HepG2 (cell line): ENCODE results near the gene HS3ST3B1. TPM values are rescaled to one million over a fixed set of nuclear protein-coding genes. Genes with fewer than 3 reads are reported as not detected.

Source experiments
- CHD4 ChIP-seq: fragments of 200-600 bp; sonication (generic); IDR thresholded peaks from 2 replicates; pipeline ENCODE4 v1.7.0; 2017; ENCODE audit warnings: mild to moderate bottlenecking, low read length, borderline replicate concordance
- EZH2 ChIP-seq: conservative IDR thresholded peaks from 2 replicates; pipeline ENCODE4 v1.6.1; 2012; ENCODE audit warnings: mild to moderate bottlenecking, low read depth, low read length, moderate library complexity
- FOXP1 ChIP-seq, 2 experiments: fragments of 450-650 bp in 1 of 2; IDR thresholded peaks; 2 replicates each; pipeline ENCODE4 v1.6.1; 2017 to 2018; ENCODE audit warnings: antibody characterized with exemption in 1 of 2
- MBD4 ChIP-seq: IDR thresholded peaks from 2 replicates; pipeline ENCODE4 v1.6.1; 2012; ENCODE audit warnings: low read length, inconsistent platforms, borderline replicate concordance
- polyA plus RNA-seq, 8 experiments: library from polyadenylated mRNA; depleted of rRNA in 3 of 8; stranded (reverse) in 7 of 8; unstranded in 1 of 8; fragments of >200 nt; fragmentation: Illumina TruSeq in 4 of 8; extraction: Trizol in 4 of 8; gene quantifications; 2 replicates each; pipeline versions ENCODE4 v1.2.1 to v1.2.3, GENCODE V29; 2011 to 2016; ENCODE audit warnings: low read depth in 4 of 8, missing spikeins in 1 of 8, mixed read lengths in 1 of 8; ENCODE audit not compliant: insufficient read depth in 1 of 8
- total RNA-seq, 5 experiments: library from RNA; depleted of rRNA; stranded (reverse); fragments of >200 nt; fragmentation: Illumina TruSeq; extraction: Trizol; gene quantifications; 2 replicates each; pipeline ENCODE4 v1.2.3, GENCODE V29; 2016; ENCODE audit warnings: low read depth in 1 of 5
- TF ChIP-seq, protein P1 (sequence below): sonication (generic); formaldehyde crosslinking; IDR thresholded peaks from 2 replicates; pipeline ENCODE4 v1.9.0; 2022; ENCODE audit warnings: low read depth, missing genetic modification reagents
- TF ChIP-seq, protein P2 (sequence below): sonication (generic); formaldehyde crosslinking; IDR thresholded peaks from 2 replicates; pipeline ENCODE4 v1.8.0; 2022; ENCODE audit warnings: mild to moderate bottlenecking, missing genetic modification reagents, borderline replicate concordance
- TF ChIP-seq, protein P3 (sequence below): sonication (generic); formaldehyde crosslinking; IDR thresholded peaks from 2 replicates; pipeline ENCODE4 v1.8.0; 2022; ENCODE audit warnings: missing genetic modification reagents, mild to moderate bottlenecking, inconsistent platforms, borderline replicate concordance
- TF ChIP-seq, protein P4 (sequence below), 2 experiments: sonication (generic) in 1 of 2; formaldehyde crosslinking in 1 of 2; IDR thresholded peaks; 2 replicates each; pipeline versions ENCODE4 v1.4.0 to v1.6.1; 2018 to 2020; ENCODE audit warnings: missing genetic modification reagents in 2 of 2, borderline replicate concordance in 1 of 2, low read depth in 1 of 2, mild to moderate bottlenecking in 1 of 2, missing biosample characterization in 1 of 2
- TF ChIP-seq, protein P5 (sequence below): sonication (generic); formaldehyde crosslinking; IDR thresholded peaks from 2 replicates; pipeline ENCODE4 v1.5.0; 2020; ENCODE audit warnings: mild to moderate bottlenecking, missing genetic modification reagents
- TF ChIP-seq, protein P6 (sequence below): sonication (generic); formaldehyde crosslinking; IDR thresholded peaks from 2 replicates; pipeline ENCODE4 v1.4.0; 2020; ENCODE audit warnings: missing genetic modification reagents
- TF ChIP-seq, protein P7 (sequence below): sonication (generic); formaldehyde crosslinking; IDR thresholded peaks from 2 replicates; pipeline ENCODE4 v1.5.0; 2020; ENCODE audit warnings: mild to moderate bottlenecking, missing genetic modification reagents
- TF ChIP-seq, protein P8 (sequence below): sonication (generic); formaldehyde crosslinking; IDR thresholded peaks from 2 replicates; pipeline ENCODE4 v1.4.0; 2020; ENCODE audit warnings: missing genetic modification reagents, borderline replicate concordance

The HS3ST3B1 gene
- total and polyA plus RNA-seq, 2 of the 13 experiments (the other 11 are each of a cell fraction or from before 2014, with no cell fraction given): 15.7 to 39.5 TPM

DNA sequence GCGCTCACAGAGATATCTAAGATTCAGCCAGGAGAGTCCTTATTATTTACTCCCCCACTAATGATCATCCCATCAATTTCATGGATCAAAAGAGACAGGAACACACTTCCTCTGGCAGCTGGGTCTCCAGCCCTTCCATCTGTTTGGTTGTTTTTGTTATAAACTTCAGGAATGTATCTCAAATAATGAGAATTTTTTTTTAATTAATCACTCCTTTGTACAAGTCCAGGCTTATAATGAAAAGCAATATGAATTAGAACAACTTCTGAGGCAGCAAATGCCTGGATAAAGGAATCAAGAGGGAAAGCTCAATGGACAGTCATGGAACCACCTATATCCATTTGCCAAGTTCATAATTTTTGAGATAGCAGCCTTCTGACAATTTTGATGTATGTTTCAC, 73.4 kb downstream of the HS3ST3B1 start (continued):
- TF ChIP-seq, protein P1, sequence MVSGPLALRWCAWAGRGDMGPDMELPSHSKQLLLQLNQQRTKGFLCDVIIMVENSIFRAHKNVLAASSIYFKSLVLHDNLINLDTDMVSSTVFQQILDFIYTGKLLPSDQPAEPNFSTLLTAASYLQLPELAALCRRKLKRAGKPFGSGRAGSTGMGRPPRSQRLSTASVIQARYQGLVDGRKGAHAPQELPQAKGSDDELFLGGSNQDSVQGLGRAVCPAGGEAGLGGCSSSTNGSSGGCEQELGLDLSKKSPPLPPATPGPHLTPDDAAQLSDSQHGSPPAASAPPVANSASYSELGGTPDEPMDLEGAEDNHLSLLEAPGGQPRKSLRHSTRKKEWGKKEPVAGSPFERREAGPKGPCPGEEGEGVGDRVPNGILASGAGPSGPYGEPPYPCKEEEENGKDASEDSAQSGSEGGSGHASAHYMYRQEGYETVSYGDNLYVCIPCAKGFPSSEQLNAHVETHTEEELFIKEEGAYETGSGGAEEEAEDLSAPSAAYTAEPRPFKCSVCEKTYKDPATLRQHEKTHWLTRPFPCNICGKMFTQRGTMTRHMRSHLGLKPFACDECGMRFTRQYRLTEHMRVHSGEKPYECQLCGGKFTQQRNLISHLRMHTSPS: no peak
- TF ChIP-seq, protein P2, sequence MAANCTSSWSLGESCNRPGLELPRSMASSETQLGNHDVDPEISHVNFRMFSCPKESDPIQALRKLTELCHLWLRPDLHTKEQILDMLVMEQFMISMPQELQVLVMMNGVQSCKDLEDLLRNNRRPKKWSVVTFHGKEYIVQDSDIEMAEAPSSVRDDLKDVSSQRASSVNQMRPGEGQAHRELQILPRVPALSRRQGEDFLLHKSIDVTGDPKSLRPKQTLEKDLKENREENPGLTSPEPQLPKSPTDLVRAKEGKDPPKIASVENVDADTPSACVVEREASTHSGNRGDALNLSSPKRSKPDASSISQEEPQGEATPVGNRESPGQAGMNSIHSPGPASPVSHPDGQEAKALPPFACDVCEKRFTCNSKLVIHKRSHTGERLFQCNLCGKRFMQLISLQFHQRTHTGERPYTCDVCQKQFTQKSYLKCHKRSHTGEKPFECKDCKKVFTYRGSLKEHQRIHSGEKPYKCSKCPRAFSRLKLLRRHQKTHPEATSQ (CRISPR knock-in tag): no peak
- TF ChIP-seq, protein P3, sequence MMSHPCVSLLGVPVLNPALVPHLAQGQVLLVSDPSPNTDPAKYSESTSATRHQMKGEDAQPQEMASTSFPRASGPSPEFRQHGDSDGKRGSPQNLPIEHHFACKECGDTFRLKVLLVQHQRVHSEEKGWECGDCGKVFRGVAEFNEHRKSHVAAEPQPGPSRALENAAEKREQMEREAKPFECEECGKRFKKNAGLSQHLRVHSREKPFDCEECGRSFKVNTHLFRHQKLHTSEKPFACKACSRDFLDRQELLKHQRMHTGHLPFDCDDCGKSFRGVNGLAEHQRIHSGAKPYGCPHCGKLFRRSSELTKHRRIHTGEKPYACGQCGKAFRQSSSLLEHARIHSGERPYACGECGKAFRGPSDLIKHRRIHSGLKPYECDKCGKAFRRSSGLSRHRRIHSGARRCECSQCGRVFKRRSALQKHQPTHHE: 0 out of 2 replicates have a peak, but pooled peaks have one; percentile 37
- TF ChIP-seq FOXP1 (IDR thresholded peaks at IDR 0.05) (no peak), FOXP1 (CRISPR knock-in tag; IDR thresholded peaks at IDR 0.05) (no peak), MBD4 (peak; percentile 13; the same call in 1 of the 2 replicates), EZH2 (no peak), CHD4 (no peak)
- TF ChIP-seq, protein P4, sequence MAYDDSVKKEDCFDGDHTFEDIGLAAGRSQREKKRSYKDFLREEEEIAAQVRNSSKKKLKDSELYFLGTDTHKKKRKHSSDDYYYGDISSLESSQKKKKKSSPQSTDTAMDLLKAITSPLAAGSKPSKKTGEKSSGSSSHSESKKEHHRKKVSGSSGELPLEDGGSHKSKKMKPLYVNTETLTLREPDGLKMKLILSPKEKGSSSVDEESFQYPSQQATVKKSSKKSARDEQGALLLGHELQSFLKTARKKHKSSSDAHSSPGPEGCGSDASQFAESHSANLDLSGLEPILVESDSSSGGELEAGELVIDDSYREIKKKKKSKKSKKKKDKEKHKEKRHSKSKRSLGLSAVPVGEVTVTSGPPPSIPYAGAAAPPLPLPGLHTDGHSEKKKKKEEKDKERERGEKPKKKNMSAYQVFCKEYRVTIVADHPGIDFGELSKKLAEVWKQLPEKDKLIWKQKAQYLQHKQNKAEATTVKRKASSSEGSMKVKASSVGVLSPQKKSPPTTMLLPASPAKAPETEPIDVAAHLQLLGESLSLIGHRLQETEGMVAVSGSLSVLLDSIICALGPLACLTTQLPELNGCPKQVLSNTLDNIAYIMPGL (CRISPR knock-in tag; IDR thresholded peaks at IDR 0.05; ENCODE audit: borderline replicate concordance in 1 of 2, low read depth in 1 of 2): peak in 1 of 2 experiments; percentile 7; a peak in 1 of 4 replicates
- TF ChIP-seq, protein P5, sequence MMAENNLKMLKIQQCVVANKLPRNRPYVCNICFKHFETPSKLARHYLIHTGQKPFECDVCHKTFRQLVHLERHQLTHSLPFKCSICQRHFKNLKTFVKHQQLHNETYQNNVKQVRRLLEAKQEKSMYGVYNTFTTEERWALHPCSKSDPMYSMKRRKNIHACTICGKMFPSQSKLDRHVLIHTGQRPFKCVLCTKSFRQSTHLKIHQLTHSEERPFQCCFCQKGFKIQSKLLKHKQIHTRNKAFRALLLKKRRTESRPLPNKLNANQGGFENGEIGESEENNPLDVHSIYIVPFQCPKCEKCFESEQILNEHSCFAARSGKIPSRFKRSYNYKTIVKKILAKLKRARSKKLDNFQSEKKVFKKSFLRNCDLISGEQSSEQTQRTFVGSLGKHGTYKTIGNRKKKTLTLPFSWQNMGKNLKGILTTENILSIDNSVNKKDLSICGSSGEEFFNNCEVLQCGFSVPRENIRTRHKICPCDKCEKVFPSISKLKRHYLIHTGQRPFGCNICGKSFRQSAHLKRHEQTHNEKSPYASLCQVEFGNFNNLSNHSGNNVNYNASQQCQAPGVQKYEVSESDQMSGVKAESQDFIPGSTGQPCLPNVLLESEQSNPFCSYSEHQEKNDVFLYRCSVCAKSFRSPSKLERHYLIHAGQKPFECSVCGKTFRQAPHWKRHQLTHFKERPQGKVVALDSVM (CRISPR knock-in tag): 0 out of 2 replicates have a peak, but pooled peaks have one; percentile 3
- TF ChIP-seq, protein P6, sequence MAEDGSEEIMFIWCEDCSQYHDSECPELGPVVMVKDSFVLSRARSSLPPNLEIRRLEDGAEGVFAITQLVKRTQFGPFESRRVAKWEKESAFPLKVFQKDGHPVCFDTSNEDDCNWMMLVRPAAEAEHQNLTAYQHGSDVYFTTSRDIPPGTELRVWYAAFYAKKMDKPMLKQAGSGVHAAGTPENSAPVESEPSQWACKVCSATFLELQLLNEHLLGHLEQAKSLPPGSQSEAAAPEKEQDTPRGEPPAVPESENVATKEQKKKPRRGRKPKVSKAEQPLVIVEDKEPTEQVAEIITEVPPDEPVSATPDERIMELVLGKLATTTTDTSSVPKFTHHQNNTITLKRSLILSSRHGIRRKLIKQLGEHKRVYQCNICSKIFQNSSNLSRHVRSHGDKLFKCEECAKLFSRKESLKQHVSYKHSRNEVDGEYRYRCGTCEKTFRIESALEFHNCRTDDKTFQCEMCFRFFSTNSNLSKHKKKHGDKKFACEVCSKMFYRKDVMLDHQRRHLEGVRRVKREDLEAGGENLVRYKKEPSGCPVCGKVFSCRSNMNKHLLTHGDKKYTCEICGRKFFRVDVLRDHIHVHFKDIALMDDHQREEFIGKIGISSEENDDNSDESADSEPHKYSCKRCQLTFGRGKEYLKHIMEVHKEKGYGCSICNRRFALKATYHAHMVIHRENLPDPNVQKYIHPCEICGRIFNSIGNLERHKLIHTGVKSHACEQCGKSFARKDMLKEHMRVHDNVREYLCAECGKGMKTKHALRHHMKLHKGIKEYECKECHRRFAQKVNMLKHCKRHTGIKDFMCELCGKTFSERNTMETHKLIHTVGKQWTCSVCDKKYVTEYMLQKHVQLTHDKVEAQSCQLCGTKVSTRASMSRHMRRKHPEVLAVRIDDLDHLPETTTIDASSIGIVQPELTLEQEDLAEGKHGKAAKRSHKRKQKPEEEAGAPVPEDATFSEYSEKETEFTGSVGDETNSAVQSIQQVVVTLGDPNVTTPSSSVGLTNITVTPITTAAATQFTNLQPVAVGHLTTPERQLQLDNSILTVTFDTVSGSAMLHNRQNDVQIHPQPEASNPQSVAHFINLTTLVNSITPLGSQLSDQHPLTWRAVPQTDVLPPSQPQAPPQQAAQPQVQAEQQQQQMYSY (CRISPR knock-in tag): no peak
- TF ChIP-seq, protein P7, sequence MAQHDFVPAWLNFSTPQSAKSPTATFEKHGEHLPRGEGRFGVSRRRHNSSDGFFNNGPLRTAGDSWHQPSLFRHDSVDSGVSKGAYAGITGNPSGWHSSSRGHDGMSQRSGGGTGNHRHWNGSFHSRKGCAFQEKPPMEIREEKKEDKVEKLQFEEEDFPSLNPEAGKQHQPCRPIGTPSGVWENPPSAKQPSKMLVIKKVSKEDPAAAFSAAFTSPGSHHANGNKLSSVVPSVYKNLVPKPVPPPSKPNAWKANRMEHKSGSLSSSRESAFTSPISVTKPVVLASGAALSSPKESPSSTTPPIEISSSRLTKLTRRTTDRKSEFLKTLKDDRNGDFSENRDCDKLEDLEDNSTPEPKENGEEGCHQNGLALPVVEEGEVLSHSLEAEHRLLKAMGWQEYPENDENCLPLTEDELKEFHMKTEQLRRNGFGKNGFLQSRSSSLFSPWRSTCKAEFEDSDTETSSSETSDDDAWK (CRISPR knock-in tag): no peak
- TF ChIP-seq, protein P8, sequence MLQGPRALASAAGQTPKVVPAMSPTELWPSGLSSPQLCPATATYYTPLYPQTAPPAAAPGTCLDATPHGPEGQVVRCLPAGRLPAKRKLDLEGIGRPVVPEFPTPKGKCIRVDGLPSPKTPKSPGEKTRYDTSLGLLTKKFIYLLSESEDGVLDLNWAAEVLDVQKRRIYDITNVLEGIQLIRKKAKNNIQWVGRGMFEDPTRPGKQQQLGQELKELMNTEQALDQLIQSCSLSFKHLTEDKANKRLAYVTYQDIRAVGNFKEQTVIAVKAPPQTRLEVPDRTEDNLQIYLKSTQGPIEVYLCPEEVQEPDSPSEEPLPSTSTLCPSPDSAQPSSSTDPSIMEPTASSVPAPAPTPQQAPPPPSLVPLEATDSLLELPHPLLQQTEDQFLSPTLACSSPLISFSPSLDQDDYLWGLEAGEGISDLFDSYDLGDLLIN (CRISPR knock-in tag): no peak
